ENCODE results near the gene CAPZA2. TPM values are rescaled to one million over a fixed set of nuclear protein-coding genes. Genes with fewer than 3 reads are reported as not detected.

The CAPZA2 gene
- total RNA-seq, 1 donor from 2014 or later, result 80.5 TPM

DNA sequence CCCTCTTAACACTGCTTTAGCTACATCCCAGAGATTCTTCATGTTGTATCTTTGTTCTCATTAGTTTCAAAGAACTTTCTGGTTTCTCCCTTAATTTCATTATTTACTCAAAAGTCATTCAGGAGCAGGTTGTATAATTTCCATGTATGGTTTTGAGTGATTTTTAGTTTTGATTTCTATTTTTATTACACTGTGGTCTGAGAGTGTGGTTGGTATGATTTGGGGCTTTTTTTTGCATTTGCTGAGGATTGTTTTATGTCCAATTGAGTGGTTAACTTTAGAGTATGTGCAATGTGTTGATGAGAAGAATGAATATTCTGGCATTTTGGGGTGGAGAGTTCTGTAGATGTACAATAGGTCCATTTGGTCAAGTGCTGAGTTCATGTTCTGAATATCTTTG, 37.9 kb upstream of the CAPZA2 start:
- Histone ChIP-seq H3K4me3 (no peak overlapping the region), H3K4me1 (no peaks in the 10 kb centered on the region), H3K27ac (no peak overlapping the region), H3K9me3 (no peaks in the 10 kb centered on the region), H3K36me3 (no peaks in the 10 kb centered on the region), H3K27me3 (no peaks in the 10 kb centered on the region)
- TF ChIP-seq, protein P1, sequence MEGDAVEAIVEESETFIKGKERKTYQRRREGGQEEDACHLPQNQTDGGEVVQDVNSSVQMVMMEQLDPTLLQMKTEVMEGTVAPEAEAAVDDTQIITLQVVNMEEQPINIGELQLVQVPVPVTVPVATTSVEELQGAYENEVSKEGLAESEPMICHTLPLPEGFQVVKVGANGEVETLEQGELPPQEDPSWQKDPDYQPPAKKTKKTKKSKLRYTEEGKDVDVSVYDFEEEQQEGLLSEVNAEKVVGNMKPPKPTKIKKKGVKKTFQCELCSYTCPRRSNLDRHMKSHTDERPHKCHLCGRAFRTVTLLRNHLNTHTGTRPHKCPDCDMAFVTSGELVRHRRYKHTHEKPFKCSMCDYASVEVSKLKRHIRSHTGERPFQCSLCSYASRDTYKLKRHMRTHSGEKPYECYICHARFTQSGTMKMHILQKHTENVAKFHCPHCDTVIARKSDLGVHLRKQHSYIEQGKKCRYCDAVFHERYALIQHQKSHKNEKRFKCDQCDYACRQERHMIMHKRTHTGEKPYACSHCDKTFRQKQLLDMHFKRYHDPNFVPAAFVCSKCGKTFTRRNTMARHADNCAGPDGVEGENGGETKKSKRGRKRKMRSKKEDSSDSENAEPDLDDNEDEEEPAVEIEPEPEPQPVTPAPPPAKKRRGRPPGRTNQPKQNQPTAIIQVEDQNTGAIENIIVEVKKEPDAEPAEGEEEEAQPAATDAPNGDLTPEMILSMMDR (IDR thresholded peaks at IDR 0.05), result no peak
- DNase-seq (ENCODE audit: low spot score in 2 of 2), result no peak
- intact Hi-C loops (cut with DNase I), result no loop called here

- Histone ChIP-seq H3K4me1 (no peaks in the 10 kb centered on the region), H3K36me3 (no peaks in the 10 kb centered on the region), H3K9me3 (no peaks in the 10 kb centered on the region), H3K4me3 (no peak overlapping the region), H3K27me3 (no peaks in the 10 kb centered on the region), H3K27ac (no peak overlapping the region)
- no peak for DNase-seq (ENCODE audit: low spot score in 2 of 2)
- intact Hi-C loops (cut with DNase I), result no loop called here
- TF ChIP-seq, protein P1 (IDR thresholded peaks at IDR 0.05), result no peak
Measured at GRCh38 chr7:116828281-116828680, 34.1 kb upstream of the CAPZA2 start.

DNA sequence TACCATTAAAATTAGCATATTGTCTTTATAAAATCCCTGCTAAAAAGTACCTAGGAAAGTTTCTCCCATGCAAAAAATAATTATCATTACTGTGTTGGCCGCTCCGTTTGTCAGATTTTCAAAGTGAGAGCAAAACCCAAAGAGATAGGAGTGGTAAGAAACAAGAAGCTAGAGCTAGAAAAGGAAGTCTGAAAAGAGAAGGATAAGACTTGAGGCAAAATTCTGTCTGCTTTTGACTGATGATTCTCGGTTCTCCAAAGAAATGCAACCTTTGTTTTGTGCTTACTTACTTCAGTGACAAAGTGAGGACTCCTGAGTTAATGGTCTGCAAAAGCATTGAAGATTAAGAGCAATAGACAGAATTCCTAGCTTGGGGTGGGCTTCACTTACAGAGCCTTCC, 33.3 kb upstream of the CAPZA2 start:
- no peak for DNase-seq (ENCODE audit: low spot score in 2 of 2)
- H3K27me3 ChIP-seq, result no peaks in the 10 kb centered on the region
- H3K27ac ChIP-seq, result no peak overlapping the region
- TF ChIP-seq, protein P1 (IDR thresholded peaks at IDR 0.05), result no peak
- intact Hi-C loops (cut with DNase I), result no loop called here
- H3K36me3 ChIP-seq, result no peaks in the 10 kb centered on the region
- no peak overlapping the region for H3K4me3 ChIP-seq
- H3K9me3 ChIP-seq, result no peaks in the 10 kb centered on the region
- H3K4me1 ChIP-seq, result no peaks in the 10 kb centered on the region

DNA sequence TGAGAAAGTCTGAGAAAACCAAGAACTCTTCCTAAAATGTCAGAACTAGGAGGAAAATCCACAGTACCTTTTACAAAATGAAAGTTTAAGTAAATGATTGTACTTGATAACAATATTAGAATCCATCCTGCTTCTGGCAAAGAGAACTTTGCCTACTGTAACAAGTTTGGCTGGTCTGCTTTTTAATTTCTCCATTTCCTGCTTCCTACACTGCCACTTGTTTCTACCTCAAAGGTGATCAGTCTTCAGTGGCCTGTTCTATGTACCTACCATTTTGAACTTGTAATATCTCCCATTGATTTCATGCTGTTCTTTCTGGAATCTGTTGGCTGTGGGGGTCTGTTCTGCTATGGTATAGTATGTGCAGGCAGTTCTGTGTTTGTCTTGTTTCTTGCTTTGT, 32.9 kb upstream of the CAPZA2 start:
- TF ChIP-seq, protein P1 (IDR thresholded peaks at IDR 0.05), result no peak

DNA sequence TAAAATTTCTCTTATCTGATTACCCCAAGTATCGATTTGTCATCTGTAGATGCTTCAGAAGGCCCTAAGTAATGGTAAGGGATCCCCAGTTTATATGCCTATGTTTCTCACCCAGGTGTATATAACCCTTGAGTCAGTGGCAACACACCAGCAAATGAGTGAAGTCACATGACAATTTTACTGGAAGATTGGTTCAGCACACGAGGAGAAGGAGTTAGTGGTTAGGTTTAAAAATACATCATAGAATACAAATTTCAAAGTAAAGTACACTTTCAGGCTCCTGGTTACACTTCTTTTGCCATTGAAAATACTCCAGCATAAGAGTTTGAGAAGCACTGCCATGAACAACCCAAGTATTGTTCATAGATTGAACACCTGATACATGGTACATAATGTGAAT, 29.7 kb upstream of the CAPZA2 start:
- Histone ChIP-seq H3K36me3 (no peaks in the 10 kb centered on the region), H3K4me3 (no peak overlapping the region), H3K27me3 (no peaks in the 10 kb centered on the region), H3K27ac (no peak overlapping the region), H3K4me1 (no peaks in the 10 kb centered on the region), H3K9me3 (no peaks in the 10 kb centered on the region)
- TF ChIP-seq, protein P1 (IDR thresholded peaks at IDR 0.05), result no peak
- no peak for DNase-seq (ENCODE audit: low spot score in 2 of 2)
- intact Hi-C loops (cut with DNase I), result no loop called here

More for the DNA sequence above, 32.9 kb upstream of the CAPZA2 start:
- Histone ChIP-seq H3K4me1 (no peaks in the 10 kb centered on the region), H3K4me3 (no peak overlapping the region), H3K9me3 (no peaks in the 10 kb centered on the region), H3K27ac (no peak overlapping the region), H3K36me3 (no peaks in the 10 kb centered on the region), H3K27me3 (no peaks in the 10 kb centered on the region)
- DNase-seq (ENCODE audit: low spot score in 2 of 2), result no peak
- intact Hi-C loops (cut with DNase I), result no loop called here

GRCh38 chr7:116834815-116835504, 27.4 kb upstream of the CAPZA2 start:
- TF ChIP-seq, protein P1 (IDR thresholded peaks at IDR 0.05), result no peak
- Histone ChIP-seq H3K27me3 (no peaks in the 10 kb centered on the region), H3K4me3 (no peak overlapping the region), H3K9me3 (no peaks in the 10 kb centered on the region), H3K27ac (no peak overlapping the region), H3K36me3 (no peaks in the 10 kb centered on the region), H3K4me1 (no peaks in the 10 kb centered on the region)
- intact Hi-C loops (cut with DNase I), result no loop called here
- no peak for DNase-seq (ENCODE audit: low spot score in 2 of 2)

All from ascending aorta (tissue), 2 donors.